Testis (tissue), 2 donors: ENCODE results near the gene PARP14.
"Not testable (repeated sequence)": the region's sequence is repeated elsewhere in the genome, so short reads cannot be mapped to it uniquely, and the experiment has no call there.

ENCODE experiments used
- POLR2A ChIP-seq: fragments of 450-650 bp; IDR thresholded peaks from one replicate; pipeline ENCODE4 v1.6.1; 2017; ENCODE audit warnings: antibody characterized with exemption, mild to moderate bottlenecking, moderate library complexity
- TF ChIP-seq, protein P1 (sequence below), 3 experiments: fragments of 450-650 bp in 2 of 3; fragments of 200-600 bp in 1 of 3; sonication (generic) in 1 of 3; IDR thresholded peaks; one replicate each; pipeline ENCODE4 v1.5.1; 2016 to 2019; ENCODE audit warnings: antibody characterized with exemption in 3 of 3, mild to moderate bottlenecking in 2 of 3, moderate library complexity in 1 of 3

GRCh38 chr3:122732682-122733525, 52.3 kb downstream of the PARP14 start:
- TF ChIP-seq, protein P1, sequence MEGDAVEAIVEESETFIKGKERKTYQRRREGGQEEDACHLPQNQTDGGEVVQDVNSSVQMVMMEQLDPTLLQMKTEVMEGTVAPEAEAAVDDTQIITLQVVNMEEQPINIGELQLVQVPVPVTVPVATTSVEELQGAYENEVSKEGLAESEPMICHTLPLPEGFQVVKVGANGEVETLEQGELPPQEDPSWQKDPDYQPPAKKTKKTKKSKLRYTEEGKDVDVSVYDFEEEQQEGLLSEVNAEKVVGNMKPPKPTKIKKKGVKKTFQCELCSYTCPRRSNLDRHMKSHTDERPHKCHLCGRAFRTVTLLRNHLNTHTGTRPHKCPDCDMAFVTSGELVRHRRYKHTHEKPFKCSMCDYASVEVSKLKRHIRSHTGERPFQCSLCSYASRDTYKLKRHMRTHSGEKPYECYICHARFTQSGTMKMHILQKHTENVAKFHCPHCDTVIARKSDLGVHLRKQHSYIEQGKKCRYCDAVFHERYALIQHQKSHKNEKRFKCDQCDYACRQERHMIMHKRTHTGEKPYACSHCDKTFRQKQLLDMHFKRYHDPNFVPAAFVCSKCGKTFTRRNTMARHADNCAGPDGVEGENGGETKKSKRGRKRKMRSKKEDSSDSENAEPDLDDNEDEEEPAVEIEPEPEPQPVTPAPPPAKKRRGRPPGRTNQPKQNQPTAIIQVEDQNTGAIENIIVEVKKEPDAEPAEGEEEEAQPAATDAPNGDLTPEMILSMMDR (IDR thresholded peaks at IDR 0.05), result not testable (repeated sequence)
- not testable (repeated sequence) for TF ChIP-seq POLR2A
